Left kidney (tissue), 2 donors: ENCODE measurements around the gene FGF3. TPM values are rescaled to one million over a fixed set of nuclear protein-coding genes. Genes with fewer than 3 reads are reported as not detected.

Experiments
- DNase-seq: peaks from one replicate; pipeline ENCODE4 v3.0.0-alpha.2; 2013
- polyA plus RNA-seq: library from polyadenylated mRNA; unstranded; fragments of 120-200 nt; gene quantifications from one replicate; pipeline ENCODE4 v1.2.1, GENCODE V29; 2013; ENCODE audit not compliant: insufficient read length

Gene FGF3
- polyA plus RNA-seq, 1 donor: not detected

DNA sequence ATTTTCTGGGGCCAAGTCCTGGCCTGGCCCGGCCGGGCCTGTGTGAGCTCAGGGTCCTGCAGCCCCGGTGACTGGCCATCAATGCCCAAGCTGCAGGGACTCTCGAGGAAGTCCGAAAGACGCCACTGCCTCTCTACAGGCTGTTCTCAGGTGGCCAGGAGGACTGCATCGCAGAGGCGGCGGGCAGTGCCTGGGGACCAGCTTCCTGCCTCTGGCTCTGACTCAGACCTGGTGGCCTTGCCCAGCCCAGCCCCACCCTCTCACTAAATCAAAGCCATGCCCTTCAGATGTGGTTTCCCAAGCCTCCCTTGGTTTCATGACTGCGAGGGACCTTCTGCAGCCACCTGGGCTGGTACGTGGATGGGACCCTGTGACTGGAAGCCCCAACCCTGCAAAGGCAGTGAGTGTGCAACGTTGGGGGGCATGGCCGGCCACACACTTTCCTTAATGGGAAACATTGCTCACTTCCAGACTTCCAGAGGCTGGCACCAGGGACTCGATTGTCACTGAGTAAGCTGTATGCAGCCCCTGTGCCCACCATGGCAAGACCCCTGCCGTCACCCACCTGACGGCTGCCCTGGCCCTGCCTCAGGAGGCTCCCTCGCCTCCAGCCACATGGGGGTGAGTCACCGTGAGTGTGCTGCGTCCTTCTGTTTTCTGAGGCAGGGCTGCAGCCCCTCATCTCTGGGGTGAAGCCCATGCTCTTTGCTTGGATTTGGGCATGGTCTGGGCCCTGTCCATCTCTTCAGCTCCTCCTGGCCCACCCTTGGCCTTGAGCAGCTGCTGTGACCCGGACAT, 6.0 kb upstream of the FGF3 start:
- no peak for DNase-seq

DNA sequence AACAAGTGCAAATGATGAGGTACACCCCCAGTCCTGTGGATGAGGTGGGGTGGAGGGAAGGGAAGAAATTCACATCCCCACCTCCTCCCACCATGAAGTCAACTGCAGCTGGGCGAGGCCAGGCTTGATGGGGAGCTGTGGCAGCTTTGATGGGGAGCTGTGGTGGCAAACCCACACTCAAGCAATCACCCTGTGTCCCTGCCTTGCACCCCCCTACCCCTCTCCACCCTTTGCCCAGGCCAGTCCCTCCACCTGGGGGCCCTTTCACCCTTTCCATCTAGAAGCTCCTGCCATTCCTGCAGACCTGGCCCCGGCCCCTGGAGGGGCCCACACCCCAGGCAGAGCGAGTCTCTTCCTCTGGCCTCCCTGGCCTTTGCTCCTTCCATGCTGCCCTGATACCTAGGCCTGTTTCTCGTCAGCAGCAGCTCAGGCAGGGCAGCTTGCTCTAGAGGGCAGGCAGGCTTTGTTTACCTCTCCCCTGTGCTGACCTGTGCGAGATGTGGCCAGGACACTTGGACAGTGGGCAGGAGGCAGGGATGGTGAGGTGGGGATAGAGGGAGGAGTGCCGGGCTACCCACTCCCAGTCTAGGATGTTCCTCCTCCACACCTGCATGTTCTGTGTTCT, 4.5 kb upstream of the FGF3 start:
- DNase-seq: no peak

DNA sequence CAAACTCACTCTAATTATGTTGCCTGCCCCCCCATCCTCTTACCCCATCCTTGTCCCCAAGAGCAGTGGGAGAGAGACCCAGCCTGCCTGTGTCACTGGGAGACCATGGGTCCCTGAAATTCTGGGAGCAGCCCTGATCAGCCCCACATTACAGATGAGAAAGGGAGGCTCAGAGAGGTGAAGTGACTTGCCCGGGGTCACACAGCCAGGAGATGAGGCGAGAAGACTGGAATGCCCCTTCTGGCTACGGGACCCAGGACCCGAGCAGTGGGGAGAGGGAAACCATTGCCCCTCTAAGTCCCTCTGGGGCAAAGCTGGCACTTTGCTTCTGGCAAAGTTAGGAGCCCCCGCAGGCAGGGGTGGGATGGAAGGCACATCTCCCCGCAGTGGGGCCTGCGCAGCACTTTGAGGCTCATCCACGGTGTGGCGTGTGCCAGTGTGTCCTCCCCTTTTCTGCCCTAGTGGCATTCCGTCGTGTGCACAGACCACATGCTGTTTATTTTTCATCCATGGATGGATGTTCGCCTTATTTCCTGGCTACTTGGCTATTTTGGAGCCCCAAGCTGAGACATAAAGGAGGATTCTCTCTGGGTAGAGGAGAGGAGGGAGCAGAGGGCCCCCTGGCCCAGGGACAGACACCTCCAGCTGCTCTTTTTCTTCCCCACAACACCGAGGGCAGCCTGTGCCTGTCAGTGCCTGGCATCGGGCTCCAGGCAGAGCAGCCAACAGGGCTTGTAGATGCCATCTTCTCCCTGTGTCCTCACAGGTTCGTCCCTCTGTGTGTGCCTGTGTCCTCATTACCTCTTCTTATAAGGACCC, 3.7 kb upstream of the FGF3 start:
- no peak for DNase-seq

DNA sequence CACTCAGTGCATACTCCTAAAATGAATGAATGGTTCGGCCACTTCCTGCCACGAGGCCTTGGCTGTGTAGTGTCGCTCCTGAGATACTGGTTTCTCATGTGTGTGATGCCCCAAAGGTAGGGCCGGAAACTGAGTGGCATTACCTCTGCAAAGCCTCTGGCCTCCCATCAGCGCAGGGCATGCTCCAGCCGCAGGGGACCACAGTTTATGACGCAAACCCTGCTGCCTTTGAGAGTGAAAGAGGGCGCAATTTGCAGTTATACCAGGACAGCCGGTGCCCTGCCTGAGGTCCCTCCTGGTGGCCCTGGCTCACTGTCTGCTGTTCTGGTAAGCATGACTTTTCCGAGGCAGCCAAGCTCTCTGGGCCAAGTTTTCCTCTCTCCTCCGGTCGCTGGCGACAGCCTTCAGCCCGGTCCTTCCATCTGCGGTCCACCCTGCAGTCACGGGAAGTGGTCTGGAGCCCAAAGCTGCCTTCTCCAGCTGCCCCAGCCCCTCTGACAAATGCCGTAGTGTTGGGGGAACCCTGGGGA, 2.4 kb upstream of the FGF3 start:
- DNase-seq: no peak

DNA sequence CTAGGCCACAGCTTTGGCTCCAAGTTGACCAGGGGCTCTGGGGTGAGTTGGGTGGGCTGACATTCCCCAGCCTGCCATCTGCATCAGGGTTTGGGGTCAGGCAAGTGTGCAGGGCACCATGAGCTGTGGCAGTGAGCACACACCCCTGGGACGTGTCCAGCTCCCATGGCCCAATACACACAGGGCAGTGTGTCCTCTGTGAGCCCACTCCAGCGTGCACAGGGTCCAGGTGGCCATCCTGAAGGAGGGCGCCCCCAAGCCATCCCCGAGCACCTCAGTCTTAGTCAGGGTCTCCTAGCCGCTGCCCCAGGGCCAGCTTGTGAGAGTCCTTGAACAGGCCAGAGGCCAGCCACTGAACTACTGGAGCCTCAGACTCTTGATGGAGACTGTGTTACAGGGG, 1.2 kb upstream of the FGF3 start:
- no peak for DNase-seq

DNA sequence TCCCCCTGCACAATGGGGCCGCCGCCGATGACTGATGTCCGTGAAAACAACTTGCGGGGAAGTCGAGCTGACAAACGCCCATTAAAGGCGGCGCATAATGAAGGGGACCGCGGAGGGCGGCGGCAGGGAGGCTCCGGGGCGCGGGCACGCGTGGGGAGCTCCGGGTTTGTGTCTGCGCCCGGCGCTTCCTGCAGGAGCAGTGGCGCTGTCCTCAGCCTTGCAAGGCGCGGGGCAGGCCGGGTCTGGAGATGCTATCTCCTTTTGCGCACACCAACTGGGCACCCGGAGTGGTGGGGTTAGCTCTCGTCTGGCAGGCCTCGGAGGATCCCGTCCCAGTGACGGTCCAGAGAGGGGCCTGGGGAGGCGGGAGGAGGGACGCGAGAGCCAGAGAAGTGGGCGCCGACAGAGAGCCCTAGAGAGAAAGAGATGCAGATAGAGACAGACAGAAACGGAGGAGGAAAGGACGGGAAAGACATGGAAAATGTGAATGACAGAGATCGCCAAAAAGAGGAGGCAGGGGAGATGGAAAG, 390 bp upstream of the FGF3 start:
- DNase-seq: no peak

DNA sequence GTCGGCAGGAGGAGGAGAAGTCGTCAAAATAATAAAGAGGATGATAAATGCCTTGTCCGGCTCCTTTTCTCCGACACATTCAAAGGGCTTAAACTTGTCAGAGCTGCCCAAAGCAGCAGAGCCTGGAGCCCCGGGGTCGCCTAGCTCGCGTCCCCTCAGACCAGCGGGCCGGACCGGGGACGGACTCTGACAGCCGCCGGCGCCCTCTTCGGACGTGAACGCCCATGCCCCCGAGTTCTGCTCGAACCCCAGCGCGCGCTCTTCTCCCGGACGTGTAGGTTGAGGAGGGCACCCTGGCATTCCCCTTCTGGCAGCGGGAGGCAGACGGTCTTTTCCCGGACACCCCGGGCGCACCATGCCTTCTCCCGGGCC, 999 bp downstream of the FGF3 start:
- DNase-seq: no peak

DNA sequence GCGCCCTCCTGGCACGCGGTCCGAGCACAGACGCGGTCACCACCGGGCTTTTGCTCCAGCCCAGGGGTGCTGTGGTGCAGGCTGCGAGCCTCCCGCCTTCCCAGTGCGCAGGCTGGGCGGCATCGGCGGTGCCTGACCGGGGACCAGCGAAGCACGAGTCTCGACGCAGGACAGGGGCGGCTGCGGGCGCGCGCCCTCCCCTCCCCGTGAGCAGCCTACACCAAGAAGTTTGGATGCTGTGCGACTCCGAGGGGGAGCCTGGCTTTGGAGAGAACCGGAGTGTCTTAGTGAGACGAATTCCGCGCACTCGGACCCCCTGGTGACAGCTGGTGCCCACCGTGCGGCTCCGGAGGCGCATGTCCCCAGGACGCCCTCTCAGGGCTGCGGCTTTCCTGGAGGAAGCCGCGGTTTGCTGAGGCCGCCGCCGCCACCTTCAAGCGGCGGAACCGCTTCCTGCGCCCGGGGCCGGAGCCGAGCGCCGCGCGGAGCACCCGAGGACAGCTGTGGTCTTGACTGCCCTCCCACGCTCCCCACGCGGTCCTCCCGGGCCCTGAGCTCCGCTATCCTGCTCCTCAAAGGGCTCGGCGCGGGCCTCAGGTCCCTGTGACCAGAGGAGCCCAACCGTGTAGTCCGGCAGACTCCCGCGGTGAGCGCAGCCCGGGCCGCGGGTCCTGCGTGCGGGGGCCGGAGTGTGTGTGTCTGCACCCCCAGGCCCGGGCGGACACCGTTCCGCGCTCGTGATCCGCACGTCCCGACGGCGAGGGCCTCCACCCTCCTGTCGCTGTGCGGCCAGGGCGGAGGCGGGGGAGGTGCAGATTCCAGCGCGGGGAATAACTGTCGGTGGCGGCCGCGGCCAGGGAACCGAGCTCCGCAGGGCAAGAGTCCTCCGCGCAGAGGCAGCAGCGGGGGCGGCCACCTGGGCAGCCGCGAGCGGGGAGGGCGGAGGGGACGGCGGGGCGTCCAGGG, 1.7 kb downstream of the FGF3 start:
- DNase-seq: peak; percentile 38

DNA sequence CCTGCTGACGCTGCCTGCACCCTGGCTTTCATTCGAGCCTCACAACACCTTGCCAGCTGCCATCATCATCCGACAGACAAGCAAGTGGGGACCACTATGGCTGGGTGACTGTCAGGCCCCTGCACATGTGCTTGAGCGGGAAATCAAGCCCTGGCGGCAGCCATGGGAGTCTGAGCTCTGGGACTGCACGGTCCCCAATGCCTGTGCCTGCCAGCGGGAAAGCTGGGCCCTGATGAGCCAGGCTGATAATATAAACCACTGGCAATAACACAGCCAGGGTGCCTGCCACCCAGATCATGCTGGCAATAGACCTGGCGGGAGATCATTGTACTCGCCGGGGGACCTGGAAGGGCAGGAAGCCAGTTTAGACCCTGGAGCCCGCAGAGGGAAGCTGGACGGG, 2.5 kb downstream of the FGF3 start:
- DNase-seq: no peak

DNA sequence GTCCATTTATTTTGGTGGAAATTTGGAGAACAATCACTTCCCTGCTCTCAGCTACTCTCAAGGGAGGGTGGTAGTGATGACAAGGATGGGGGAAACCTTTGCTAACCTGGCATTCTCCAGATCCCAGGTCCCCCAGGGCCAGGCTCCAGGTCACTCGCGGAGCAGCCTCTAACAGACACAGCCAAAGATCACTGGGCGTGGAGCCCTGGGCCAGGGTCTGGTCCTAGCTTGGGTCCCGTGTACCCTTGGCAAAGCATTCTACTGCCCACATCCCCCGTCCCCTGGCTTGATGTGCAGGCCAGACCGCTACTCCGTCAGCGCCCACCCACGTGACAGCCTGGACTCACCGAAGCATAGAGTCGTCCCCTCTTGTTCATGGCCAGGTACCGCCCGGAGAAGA, 3.2 kb downstream of the FGF3 start:
- no peak for DNase-seq

DNA sequence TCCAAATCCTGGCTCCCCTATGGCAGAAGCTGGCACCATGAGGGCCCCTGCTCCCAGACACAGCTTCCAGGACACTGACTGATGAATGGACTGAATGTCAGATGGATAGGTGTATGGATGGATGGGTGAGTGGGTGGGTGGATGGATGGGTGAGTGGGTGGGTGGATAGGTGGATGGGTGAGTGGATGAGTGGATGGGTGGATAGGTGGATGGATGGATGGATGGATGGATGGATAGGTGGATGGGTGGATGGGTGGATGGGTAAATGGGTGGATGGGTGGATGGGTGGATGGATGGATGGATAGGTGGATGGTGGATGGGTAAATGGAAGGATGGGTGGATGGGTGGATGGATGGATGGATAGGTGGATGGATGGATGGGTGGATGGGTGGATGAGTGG, 4.3 kb downstream of the FGF3 start:
- no peak for DNase-seq

DNA sequence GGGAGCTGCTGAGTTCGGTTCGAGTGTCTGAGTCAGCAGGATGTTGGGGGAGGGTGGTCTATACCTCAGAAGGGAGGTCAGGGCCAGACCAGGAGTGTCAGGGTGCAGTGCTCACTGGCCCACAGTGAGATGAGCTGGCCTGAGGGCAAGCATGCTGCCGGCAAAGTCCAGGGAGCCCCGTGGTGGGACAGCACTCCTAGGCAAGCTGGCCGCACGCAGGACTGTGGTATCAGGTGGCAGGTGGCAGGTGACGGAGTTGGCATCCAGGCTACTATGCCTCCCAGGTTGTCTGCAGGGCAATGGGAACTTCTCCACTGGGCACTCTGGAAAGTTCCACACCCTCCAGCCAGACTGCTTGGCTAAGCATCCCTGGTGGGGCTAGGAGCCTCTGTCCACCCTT, 4.8 kb downstream of the FGF3 start:
- no peak for DNase-seq

DNA sequence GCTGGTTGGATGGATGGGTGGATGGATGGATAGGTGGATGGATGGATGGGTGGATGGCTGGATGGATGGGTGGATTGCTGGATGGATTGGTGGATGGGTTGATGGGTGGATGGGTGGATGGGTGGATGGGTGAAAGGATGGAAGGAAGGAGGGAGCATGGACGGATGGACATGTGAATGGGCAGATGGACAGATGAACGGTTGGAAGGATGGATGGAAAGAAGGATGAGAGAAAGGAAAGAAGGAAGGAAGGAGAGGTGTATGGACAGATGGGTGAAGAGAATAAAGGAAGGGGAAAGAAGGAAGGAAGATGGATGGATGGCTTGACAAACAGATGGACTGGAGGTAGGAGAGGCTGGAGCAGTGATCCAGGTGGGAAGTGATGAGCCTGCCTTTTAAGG, 5.4 kb downstream of the FGF3 start:
- DNase-seq: no peak

DNA sequence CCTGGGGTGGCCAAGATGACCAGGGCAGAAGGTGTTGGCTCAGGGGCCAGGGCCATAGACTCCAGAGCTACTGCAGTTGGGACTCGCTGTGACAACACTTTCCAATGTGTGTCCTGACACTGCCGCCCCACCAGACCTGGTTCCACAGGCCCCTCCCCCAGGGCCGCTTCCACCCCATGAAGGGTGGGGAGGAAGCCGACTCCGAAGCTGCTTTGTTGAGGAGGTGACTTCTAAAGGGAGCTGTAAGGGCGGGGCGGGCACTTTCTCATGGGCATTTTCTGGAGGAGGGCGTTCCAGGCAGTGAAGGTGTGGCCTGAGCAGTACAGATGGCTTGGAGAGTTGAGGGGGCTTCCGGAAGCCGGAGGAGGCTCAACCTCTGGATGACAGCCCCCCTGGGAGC, 6.3 kb downstream of the FGF3 start:
- DNase-seq: no peak

DNA sequence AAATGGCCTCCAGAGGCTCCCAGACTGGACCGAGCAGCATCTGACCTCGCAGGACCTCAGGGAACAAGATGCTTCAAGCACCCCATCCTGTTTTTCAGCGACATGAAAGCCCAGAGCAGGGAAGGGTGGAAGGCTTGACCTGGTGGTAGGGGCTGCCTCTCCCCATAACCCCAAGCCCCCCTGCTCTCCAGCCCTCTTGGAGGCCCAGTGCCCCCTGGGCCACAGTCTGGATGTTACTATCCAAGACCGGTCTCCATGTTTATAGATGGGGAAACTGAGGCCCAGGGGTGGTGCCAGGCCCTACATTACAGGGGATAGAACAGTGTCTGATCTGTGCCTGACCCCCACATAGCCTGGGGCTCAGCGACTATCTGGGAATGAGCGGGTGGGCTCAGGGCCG, 7.0 kb downstream of the FGF3 start:
- DNase-seq: no peak

DNA sequence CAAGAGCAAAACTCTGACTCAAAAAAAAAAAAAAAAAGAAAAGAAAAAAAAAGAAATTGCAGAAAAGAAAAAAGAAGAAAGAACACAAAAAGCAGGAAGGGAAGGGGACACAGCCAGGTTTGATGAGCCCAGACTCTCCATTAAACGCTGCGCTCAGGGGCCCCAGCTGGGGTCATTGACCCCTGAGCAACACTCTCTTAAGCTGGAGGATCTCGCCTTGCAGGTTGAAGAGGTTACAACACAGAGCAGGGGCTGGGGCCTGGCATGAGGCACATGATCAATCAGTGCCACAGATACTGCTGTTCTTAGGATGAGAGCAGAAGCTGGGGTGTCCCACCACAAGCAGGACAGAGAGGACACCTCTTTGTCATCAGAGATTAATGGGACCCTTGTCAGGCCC, 7.8 kb downstream of the FGF3 start:
- DNase-seq: no peak

DNA sequence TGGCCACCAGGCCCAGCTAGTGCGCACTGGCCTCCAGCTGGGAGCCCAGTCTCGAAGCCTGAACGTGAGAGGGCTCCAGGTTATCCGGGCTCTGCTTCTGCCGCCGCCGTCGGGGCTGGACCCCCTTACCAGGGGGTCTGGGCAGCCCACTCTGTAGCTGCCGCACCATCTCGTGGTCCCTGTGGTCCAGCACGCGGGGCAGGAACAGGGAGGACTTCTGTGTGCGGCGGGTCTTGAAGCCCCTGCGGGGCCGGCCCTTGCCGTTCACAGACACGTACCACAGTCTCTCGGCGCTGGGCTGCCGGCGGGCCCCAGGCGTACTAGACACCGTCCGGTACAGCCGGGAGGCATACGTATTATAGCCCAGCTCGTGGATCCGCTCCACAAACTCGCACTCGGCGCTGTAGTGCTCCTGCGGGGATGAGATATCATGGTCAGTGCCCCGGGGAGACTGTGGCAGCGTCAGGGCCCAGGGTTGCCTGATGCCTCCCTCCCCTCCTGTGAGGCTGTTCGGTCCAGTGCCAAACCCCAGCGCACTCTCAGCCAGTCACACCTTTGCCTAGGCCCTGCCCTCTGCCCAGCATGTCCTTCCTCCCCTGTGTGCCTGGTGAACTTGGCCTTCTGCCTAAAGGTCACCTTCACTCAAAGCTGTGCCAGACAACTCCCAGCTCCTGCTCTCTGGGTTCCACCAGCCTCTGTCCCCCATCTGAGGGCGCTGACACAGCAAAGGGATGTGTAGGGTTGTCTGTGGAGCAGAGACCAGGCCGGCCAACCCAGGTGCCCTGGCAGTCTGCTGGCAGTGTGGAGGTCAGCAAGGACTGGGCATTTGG, 8.7 kb downstream of the FGF3 start:
- DNase-seq: no peak

DNA sequence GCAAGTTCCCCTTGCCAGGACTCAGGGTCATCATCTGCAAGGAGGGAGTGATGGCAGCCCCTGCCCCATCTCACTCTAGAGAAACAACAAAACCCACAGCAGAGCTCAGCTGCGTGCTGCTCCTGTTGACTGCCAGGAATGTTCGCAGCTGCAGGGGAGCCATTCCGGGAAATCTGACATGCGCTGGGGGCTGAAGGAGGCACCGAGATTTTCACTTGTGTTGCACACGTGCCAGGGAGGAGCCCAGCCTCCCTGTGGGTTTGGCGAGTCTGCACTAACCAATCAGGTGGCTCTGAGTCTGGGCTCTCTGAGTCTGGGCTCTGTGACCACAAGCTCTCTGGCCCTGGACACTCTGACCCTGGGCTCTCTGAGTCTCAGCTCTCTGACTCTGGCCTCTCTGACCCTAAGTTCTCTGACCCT, 10.5 kb downstream of the FGF3 start:
- DNase-seq: no peak

DNA sequence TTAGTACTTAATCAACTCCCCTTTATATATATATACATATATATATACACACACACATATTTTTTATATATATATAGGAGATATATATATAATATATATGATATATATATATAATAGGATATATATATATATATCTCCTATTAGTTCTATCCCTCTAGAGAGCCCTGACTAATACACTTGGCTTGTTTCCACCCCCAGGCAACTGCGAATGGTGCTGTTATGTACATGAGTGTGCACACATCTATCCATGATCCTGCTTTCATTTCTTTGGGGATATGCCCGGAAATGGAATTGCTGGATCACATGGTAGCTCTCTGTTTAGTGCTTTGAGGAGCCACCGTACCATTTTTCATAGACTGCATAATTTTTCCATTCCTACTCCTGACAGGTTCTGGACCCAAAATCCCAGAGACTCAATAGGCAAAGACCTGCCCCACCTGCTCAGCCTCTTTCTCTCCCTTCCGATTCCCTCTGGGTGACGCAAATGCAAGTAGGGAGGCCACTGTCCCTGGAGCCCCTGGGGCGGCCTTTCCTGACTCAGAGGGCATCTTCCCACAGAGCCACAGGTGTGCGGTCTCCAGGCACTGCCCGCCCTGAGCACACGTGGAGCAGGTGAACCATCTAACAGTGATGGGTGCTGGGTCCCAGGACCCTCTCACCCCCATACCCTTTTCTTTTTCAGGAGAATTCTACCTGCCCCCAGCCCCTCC, 12.0 kb downstream of the FGF3 start:
- no peak for DNase-seq
